Activated CD8-positive, alpha-beta memory T cell treated with anti-CD3 and anti-CD28 coated beads, Interleukin-2, amount 50 U/mL, for 1 hour (primary cell): ENCODE results near the gene ZNHIT1.

Experiments used
- DNase-seq: peaks from one replicate; pipeline ENCODE4 v3.0.0-alpha.2; 2020; ENCODE audit errors: extremely low read depth

The ZNHIT1 gene

DNA sequence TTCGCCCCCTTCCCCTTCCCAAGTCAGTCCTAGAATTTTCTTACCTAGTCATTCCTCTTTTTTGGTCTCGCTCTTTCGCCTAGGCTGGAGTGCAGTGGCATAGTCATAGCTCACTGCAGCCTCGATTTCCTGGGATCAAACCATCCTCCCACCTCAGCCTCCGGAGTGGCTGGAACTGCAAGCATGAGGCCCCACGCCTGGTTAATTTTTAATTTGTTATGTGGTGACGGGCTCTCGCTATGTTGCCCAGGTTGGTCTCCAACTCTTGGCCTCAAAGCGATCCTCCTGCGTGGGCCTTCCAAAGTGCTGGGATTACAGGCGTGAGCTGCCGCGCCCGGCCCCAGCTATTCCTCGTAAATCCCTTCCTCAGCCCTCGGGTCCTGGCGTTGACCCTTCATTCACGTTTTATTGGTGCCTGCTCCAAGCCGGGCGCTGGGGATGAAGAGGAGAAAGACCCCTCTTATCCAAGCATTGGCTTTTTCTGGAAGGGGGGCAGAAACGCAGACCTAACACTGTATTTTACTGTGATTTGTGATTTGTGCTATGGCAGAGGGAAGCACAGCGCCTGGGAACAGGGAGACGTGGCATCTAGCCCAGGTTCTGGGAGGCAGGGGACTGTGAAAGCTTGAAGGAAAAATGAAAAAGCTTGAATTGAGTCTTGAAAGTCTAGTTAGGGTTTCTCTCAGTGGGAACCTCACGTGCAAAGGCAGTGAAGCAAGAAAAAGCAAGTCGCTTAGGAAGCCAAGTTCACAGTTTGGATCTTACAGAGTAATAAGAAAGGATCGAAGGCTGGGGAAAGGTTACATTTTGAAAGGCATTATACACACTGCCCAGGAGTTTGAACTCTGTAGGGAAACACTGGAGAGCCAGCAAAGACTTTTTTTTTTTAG is 516 bp downstream of the ZNHIT1 start:
- no peak for DNase-seq

GRCh38 chr7:101220295-101220694 is 2.3 kb downstream of the ZNHIT1 start:
- DNase-seq: no peak

DNA sequence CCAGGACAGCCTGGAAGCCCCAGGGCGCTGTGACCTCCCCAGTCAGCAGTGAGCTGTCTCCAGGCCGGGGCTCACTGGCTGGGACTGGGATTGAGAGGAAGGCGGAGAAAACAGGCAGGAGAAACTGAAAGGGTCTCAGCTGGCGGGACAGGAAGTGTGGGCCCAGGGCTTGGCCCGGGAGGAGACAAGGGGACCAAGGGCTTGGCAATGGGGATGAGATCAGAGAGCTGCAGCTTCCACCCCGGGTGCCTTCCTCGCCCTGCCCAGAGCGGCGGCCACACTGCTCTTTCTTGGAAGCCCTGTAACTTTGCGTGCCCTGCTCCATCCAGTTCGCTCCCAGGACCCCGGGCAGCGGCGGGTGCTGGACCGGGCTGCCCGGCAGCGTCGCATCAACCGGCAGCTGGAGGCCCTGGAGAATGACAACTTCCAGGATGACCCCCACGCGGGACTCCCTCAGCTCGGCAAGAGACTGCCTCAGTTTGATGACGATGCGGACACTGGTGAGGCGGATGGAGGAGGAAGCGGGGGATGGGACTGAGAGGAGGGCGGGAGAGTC is 4.4 kb downstream of the ZNHIT1 start:
- no peak for DNase-seq

DNA sequence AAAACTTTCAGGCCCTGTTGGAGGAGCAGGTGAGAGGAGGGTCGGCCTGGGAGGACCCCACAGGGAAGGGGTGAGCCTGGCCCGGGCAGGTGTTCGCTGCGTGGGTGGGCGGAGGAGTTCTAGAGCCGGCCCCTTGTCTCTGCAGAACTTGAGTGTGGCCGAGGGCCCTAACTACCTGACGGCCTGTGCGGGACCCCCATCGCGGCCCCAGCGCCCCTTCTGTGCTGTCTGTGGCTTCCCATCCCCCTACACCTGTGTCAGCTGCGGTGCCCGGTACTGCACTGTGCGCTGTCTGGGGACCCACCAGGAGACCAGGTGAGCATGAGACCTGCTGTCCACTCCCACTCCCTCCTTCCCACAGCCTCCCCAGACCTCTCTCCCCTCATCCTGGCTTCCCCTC is 5.6 kb downstream of the ZNHIT1 start:
- no peak for DNase-seq

DNA sequence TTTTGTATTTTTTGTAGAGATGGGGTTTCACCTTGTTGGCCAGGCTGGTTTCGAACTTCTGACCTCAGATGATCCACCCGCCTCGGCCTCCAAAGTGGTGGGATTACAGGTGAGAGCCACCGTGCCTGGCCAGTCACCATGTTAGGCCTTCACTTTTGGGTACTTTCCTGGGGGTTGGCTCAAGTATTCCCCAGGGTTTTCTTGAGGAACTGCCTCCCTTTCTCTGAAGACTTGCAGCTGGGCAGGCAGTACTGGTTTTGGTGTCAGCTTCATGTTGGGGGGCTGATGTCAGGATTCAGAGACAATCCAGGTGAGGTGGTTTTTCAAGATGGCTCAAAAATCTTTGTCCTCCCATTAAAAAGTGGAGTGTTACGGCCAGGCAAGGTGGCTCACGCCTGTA is 7.7 kb downstream of the ZNHIT1 start:
- no peak for DNase-seq

DNA sequence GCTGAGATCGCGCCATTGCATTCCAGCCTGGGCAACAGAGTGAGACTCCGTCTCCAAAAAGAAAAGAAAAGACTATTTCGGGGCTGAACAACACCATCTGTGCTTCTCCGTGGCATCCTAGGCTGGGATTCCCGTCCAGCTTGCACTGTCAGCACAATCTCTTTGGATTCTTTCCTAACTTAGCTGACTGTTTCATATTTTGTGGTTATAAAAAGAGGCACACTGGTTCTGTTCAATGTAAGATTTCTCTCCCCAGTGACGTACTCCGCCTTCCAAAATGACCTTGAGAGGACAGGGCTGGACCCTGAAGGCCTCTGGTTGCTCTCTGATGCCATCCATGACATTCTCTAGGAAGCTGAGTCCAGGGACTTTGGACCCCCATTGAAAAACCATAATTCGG is 8.8 kb downstream of the ZNHIT1 start:
- no peak for DNase-seq

GRCh38 chr7:101231644-101232043 is 13.7 kb downstream of the ZNHIT1 start:
- no peak for DNase-seq

DNA sequence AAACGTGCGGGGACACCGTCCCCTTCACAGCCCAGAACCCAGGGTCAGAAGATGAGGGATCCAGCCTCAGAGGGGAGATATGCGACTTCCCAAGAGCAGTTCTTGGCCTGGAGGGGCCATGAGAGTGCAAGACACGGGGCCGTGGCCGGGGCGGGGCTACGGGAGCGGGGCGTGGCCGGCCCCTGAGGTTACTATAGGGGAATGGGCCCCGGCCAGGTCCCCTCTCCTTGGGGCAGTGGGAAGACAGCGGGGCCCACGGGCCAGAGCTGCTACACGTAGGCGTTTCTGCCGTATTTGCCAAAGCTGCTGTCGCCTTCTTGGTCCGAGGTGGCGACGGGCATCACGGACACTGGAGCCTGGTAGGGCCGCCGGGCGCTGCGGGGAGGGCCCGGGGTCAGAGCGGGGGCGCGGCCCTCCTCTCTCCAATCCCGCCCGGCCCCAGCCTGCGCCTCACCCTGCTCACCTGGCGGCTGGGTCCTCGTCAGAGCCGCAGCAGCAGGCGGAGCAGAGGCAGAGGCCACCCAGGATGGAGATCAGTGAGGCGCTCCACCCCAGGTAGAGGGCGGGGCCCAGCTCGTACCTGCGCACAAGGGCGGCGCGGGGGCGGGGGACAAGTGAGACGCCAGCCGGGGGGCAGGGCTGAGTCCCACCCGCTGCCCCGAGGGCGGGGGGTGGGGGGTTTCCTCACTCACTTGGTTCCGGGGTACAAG is 14.3 kb downstream of the ZNHIT1 start:
- no peak for DNase-seq

DNA sequence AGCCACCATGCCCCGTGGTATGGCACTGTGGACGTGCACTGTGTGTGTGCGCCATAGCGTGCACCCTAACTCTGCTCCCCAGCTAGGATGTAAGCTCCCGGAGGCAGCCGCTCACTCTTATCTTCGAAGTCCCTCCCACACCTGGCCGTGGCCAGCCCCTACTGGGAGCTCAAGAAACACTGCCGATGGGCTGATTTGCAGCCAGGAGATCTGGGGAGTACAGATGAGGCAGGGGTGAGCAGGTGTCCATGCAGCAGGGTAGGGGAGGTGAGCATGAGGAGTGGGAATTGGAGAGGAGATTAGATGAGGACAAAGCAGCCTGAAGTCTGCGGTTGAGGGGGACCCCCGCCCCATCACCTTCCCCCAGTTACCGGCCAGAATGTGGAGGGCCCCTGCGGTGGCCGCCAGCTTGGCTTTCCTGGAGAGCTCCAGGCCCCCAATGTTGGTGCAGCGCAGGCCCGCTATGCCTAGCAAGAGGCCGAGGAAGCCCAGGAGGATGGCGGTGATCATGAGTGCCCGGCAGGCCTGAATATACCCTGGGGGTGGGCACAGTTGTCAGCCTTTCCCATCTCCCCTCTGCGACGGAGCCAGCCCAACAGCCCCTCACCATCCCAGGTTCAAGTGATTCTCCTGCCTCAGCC is 16.1 kb downstream of the ZNHIT1 start:
- DNase-seq: no peak

DNA sequence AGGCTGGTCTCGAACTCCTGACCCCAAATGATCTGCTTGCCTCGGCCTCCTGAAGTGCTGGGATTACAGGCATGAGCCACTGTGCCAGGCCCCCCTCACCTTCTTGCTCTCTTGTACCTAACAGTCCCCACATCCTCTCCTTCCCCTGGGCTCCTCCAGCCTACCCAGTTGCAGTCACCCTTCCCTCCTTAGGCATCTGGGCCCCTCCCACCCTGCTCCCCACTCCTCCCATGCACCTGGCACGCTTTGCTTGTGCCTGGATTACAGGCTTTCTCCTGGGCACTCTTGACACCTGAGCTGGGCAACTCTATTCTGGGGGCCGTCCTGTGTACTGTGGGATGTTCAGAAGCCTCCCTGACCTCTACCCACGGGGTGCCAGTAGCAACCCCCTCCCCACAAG is 16.7 kb downstream of the ZNHIT1 start:
- DNase-seq: no peak

- DNase-seq: no peak
These were observed 17.1 kb downstream of the ZNHIT1 start for GRCh38 chr7:101235050-101235449.

GRCh38 chr7:101235522-101235921 is 17.6 kb downstream of the ZNHIT1 start:
- no peak for DNase-seq

GRCh38 chr7:101236292-101236835 is 18.4 kb downstream of the ZNHIT1 start:
- DNase-seq: no peak

- no peak for DNase-seq
These were observed 19.5 kb downstream of the ZNHIT1 start, which contains the start of gene CLDN15 for GRCh38 chr7:101237206-101238067. Gene CLDN15 (minus strand): TSS chr7:101237802. CDS start chr7:101237581, 221 bp downstream.

GRCh38 chr7:101238226-101239182 is 20.5 kb downstream of the ZNHIT1 start:
- no peak for DNase-seq

DNA sequence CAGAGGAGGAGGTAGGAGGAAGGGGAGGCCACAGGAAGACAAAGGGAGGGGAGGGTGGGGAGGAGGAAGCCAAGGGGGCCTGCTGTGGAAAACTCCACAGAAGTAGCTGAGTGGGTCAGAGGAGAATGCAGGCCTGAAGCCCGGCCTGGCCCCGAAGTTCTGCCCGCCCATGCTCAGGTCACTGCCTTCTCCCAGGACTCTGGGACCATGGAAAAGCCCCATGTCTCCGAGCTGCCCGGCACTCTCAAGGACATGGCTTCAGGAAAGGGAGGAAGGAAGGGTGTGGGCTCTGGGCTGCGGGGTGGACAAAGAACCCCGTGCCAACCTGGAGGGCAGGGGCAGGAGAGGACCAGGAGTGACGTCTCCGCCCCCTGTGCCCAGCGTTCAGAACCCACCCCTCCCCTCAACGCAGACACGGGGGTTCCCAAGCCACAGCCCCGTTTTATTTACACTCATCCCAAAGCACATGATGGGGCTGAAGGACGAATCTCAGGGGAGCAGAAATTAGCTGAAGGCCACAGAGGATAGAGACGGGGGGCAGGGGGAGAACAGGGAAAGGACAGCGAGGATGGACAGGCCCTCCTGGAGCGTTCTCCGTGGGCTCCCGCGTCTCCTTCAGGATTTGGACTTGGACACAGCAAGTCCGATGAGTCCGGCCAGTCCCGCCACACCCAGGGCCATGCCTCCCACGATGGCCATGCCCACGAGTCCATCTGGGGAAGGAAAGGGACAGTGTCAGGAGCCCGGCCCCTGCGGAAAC is 21.4 kb downstream of the ZNHIT1 start:
- DNase-seq: no peak

DNA sequence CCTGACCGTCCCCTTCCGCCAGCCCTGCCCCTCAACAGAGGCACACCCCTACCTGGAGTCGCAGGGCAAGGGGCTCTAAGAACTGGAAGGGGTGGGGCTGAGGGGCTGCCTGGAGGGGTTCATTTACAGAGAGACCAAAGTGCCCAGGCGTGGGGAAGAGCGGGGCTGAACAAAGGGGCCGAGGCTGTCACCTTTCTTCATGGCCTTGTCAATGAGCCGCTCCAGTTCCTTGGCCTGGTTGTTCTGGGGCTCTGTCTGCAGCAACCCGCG is 21.9 kb downstream of the ZNHIT1 start:
- no peak for DNase-seq

DNA sequence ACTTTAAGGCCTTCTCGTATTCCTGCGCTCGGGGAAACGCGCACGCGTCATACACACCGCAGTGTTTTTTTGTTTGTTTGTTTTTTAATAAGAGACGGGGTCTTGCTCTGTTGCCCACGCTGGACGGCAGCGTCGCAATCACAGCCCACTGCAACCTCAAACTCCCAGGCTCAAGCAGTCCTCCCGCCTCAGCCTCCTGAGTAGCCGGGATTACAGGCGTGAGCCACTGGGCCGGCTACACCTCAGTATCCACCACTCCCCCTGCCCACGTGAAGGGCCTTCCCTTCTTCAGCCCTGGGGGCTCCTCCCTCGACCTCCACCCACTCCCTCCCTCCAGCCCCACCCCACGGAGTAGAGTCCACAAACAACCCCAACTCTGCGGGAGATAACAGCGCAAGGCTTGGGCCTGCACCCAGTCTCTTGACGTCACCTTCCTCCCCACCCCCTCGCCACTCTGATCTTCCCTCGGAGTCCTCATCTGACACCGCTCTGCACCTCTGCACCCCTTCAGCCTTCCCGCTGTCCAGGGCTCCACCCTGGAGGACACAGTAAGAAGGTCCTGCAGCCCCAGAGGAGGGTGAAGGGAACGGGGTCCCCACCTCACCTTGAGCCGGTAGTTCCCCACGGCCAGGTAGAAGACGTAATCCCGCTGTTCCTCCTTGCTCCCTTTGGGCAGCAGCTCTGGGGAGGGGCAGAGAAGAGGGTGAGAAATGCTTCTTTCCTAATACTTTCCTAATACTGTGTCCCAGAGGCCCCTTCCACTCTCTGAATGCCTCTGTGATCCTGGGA is 22.5 kb downstream of the ZNHIT1 start:
- DNase-seq: no peak

DNA sequence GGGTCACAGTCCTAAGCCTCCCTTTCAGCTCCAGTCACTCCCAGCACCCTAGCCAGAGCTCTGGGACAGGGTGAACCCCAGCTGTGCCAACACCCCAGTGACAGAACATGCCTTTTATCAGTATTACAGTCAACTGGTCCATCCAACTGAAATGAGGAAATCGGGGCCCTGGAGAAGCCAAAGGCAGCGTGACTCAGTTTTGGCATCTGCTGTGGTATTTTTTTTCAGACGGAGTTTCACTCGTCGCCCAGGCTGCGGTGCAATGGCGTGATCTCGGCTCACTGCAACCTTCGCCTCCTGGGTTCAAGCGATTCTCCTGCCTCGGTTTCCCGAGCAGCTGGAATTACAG is 23.0 kb downstream of the ZNHIT1 start:
- no peak for DNase-seq
